Neural cell (in vitro differentiated cells): ENCODE results near the gene CAMK1D. TPM values are rescaled to one million over a fixed set of nuclear protein-coding genes. Genes with fewer than 3 reads are reported as not detected.
"Not testable (repeated sequence)": the region's sequence is repeated elsewhere in the genome, so short reads cannot be mapped to it uniquely, and the experiment has no call there.

ENCODE experiments used
- H2AFZ ChIP-seq: fragments of 200-600, 300-800 bp; sonication (generic), shearing (Covaris generic); 2 replicates; pipeline ENCODE4 v1.6.0; 2014; ENCODE audit warnings: low read depth, mild to moderate bottlenecking, antibody characterized with exemption, low read length, moderate library complexity
- H3F3A ChIP-seq: fragments of 200-600 bp; shearing (Covaris generic); 2 replicates; pipeline ENCODE4 v1.6.1; 2016; ENCODE audit warnings: mild to moderate bottlenecking, moderate library complexity, mixed read lengths, antibody characterized with exemption, low read length; ENCODE audit not compliant: insufficient read depth, poor library complexity, severe bottlenecking
- H3K27ac ChIP-seq: fragments of 200-600, 300-800 bp; sonication (generic), shearing (Covaris generic); 2 replicates; pipeline ENCODE4 v1.5.1; 2014; ENCODE audit warnings: mild to moderate bottlenecking, low read length, moderate library complexity
- H3K27me3 ChIP-seq: fragments of 300-800, 200-600 bp; sonication (generic), shearing (Covaris generic); 2 replicates; pipeline ENCODE4 v1.6.0; 2014; ENCODE audit warnings: mild to moderate bottlenecking, low read depth, low read length, moderate library complexity; ENCODE audit not compliant: insufficient read depth
- H3K36me3 ChIP-seq: fragments of 300-800, 200-600 bp; sonication (generic), shearing (Covaris generic); 2 replicates; pipeline ENCODE4 v1.5.1; 2014; ENCODE audit warnings: mild to moderate bottlenecking, antibody characterized with exemption, low read length, moderate library complexity; ENCODE audit not compliant: insufficient read depth
- H3K4me2 ChIP-seq: fragments of 300-800, 200-600 bp; sonication (generic), shearing (Covaris generic); 2 replicates; pipeline ENCODE4 v1.6.0; 2014; ENCODE audit warnings: mild to moderate bottlenecking, low read length
- H3K4me3 ChIP-seq: fragments of 300-800, 200-600 bp; sonication (generic), shearing (Covaris generic); 2 replicates; pipeline ENCODE4 v1.5.1; 2014; ENCODE audit warnings: mild to moderate bottlenecking, low read length, moderate library complexity
- H3K79me2 ChIP-seq: fragments of 200-600 bp; shearing (Covaris generic); replicated peaks from 2 replicates; pipeline ENCODE4 v1.6.0; 2014; ENCODE audit warnings: mild to moderate bottlenecking, low read length, moderate library complexity; ENCODE audit not compliant: insufficient read depth
- H3K9ac ChIP-seq: fragments of 300-800, 200-600 bp; sonication (generic), shearing (Covaris generic); 2 replicates; pipeline ENCODE4 v1.6.1; 2016; ENCODE audit warnings: mild to moderate bottlenecking, low read length, mixed read lengths
- H3K9me2 ChIP-seq: fragments of 200-600 bp; shearing (Covaris generic); 2 replicates; pipeline ENCODE4 v1.6.1; 2016; ENCODE audit warnings: mild to moderate bottlenecking, low read length, mixed read lengths; ENCODE audit not compliant: insufficient read depth
- H3K9me3 ChIP-seq: fragments of 200-600, 300-800 bp; sonication (generic), shearing (Covaris generic); 2 replicates; pipeline ENCODE4 v1.6.1; 2016; ENCODE audit warnings: mild to moderate bottlenecking, mixed run types, low read length, moderate library complexity, mixed read lengths
- H4K20me1 ChIP-seq: fragments of 200-600 bp; shearing (Covaris generic); 2 replicates; pipeline ENCODE4 v1.6.1; 2016; ENCODE audit warnings: mild to moderate bottlenecking, mixed run types; ENCODE audit not compliant: insufficient read depth
- EP300 ChIP-seq: fragments of 450-650 bp; conservative IDR thresholded peaks from 2 replicates; pipeline ENCODE4 v1.6.1; 2014; ENCODE audit warnings: antibody characterized with exemption, mild to moderate bottlenecking, moderate library complexity; ENCODE audit not compliant: poor library complexity, severe bottlenecking
- MXI1 ChIP-seq: fragments of 450-650 bp; conservative IDR thresholded peaks from 2 replicates; pipeline ENCODE4 v1.6.1; 2014; ENCODE audit warnings: antibody characterized with exemption, mild to moderate bottlenecking; ENCODE audit not compliant: poor library complexity, severe bottlenecking
- POLR2AphosphoS5 ChIP-seq: IDR thresholded peaks from 2 replicates; pipeline ENCODE4 v1.6.1; 2012
- RAD21 ChIP-seq: fragments of 450-650 bp; conservative IDR thresholded peaks from 2 replicates; pipeline ENCODE4 v1.6.1; 2014; ENCODE audit warnings: antibody characterized with exemption, mild to moderate bottlenecking, moderate library complexity
- SMC3 ChIP-seq: fragments of 450-650 bp; conservative IDR thresholded peaks from 2 replicates; pipeline ENCODE4 v1.6.1; 2014; ENCODE audit warnings: antibody characterized with exemption, mild to moderate bottlenecking, moderate library complexity; ENCODE audit not compliant: poor library complexity
- TAF1 ChIP-seq: IDR thresholded peaks from 2 replicates; pipeline ENCODE4 v1.6.1; 2012; ENCODE audit warnings: low read depth
- polyA plus RNA-seq: library from polyadenylated mRNA; depleted of rRNA; stranded (reverse); fragments of >200 nt; gene quantifications from 2 replicates; pipeline ENCODE4 v1.2.3, GENCODE V29; 2014
- TF ChIP-seq, protein P1 (sequence below): IDR thresholded peaks from 2 replicates; pipeline ENCODE4 v1.6.1; 2012; ENCODE audit warnings: borderline replicate concordance
- TF ChIP-seq, protein P2 (sequence below): fragments of 450-650 bp; IDR thresholded peaks from 2 replicates; pipeline ENCODE4 v1.5.1; 2014; ENCODE audit warnings: antibody characterized with exemption, mild to moderate bottlenecking, moderate library complexity; ENCODE audit not compliant: poor library complexity, severe bottlenecking

Gene CAMK1D
- polyA plus RNA-seq, 1 donor from 2014 or later = 13.8 TPM

DNA sequence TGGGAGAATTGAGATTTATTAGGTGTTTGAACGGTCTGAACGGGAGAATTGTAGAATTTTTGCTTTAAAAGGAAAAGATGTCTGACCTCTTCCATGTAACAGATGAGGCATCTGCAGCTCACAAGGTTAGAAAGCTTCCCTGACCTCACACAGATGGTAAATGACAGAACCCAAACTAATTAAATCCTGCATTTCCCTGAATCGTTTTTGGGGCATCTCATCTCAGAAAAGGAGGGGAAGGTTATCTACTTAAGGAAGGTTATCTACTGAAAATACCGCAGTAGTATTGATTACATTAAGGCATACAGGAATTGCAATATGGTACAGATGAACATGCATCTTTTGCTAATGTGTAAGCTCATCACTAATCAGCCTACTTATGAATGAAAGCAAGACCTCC is 373.9 kb downstream of the CAMK1D start:
- H3K79me2 ChIP-seq = no peaks in the 10 kb centered on the region
- H3F3A ChIP-seq = peaks cover 4% of the 10 kb centered on the region
- no peak overlapping the region for H3K9ac ChIP-seq
- no peaks in the 10 kb centered on the region for H3K27me3 ChIP-seq
- H3K4me3 ChIP-seq = no peak overlapping the region
- no peak overlapping the region for H2AFZ ChIP-seq
- no peaks in the 10 kb centered on the region for H3K9me3 ChIP-seq
- no peaks in the 10 kb centered on the region for H4K20me1 ChIP-seq
- H3K9me2 ChIP-seq = no peaks in the 10 kb centered on the region
- H3K27ac ChIP-seq = no peak overlapping the region
- H3K4me2 ChIP-seq = no peak overlapping the region
- H3K36me3 ChIP-seq = no peaks in the 10 kb centered on the region
- no peak for TF ChIP-seq SMC3
- TF ChIP-seq, protein P1, sequence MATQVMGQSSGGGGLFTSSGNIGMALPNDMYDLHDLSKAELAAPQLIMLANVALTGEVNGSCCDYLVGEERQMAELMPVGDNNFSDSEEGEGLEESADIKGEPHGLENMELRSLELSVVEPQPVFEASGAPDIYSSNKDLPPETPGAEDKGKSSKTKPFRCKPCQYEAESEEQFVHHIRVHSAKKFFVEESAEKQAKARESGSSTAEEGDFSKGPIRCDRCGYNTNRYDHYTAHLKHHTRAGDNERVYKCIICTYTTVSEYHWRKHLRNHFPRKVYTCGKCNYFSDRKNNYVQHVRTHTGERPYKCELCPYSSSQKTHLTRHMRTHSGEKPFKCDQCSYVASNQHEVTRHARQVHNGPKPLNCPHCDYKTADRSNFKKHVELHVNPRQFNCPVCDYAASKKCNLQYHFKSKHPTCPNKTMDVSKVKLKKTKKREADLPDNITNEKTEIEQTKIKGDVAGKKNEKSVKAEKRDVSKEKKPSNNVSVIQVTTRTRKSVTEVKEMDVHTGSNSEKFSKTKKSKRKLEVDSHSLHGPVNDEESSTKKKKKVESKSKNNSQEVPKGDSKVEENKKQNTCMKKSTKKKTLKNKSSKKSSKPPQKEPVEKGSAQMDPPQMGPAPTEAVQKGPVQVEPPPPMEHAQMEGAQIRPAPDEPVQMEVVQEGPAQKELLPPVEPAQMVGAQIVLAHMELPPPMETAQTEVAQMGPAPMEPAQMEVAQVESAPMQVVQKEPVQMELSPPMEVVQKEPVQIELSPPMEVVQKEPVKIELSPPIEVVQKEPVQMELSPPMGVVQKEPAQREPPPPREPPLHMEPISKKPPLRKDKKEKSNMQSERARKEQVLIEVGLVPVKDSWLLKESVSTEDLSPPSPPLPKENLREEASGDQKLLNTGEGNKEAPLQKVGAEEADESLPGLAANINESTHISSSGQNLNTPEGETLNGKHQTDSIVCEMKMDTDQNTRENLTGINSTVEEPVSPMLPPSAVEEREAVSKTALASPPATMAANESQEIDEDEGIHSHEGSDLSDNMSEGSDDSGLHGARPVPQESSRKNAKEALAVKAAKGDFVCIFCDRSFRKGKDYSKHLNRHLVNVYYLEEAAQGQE = no peak
- no peak for TF ChIP-seq EP300
- no peak for TF ChIP-seq RAD21
- no peak for TF ChIP-seq TAF1
- no peak for TF ChIP-seq MXI1
- TF ChIP-seq, protein P2, sequence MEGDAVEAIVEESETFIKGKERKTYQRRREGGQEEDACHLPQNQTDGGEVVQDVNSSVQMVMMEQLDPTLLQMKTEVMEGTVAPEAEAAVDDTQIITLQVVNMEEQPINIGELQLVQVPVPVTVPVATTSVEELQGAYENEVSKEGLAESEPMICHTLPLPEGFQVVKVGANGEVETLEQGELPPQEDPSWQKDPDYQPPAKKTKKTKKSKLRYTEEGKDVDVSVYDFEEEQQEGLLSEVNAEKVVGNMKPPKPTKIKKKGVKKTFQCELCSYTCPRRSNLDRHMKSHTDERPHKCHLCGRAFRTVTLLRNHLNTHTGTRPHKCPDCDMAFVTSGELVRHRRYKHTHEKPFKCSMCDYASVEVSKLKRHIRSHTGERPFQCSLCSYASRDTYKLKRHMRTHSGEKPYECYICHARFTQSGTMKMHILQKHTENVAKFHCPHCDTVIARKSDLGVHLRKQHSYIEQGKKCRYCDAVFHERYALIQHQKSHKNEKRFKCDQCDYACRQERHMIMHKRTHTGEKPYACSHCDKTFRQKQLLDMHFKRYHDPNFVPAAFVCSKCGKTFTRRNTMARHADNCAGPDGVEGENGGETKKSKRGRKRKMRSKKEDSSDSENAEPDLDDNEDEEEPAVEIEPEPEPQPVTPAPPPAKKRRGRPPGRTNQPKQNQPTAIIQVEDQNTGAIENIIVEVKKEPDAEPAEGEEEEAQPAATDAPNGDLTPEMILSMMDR = no peak

DNA sequence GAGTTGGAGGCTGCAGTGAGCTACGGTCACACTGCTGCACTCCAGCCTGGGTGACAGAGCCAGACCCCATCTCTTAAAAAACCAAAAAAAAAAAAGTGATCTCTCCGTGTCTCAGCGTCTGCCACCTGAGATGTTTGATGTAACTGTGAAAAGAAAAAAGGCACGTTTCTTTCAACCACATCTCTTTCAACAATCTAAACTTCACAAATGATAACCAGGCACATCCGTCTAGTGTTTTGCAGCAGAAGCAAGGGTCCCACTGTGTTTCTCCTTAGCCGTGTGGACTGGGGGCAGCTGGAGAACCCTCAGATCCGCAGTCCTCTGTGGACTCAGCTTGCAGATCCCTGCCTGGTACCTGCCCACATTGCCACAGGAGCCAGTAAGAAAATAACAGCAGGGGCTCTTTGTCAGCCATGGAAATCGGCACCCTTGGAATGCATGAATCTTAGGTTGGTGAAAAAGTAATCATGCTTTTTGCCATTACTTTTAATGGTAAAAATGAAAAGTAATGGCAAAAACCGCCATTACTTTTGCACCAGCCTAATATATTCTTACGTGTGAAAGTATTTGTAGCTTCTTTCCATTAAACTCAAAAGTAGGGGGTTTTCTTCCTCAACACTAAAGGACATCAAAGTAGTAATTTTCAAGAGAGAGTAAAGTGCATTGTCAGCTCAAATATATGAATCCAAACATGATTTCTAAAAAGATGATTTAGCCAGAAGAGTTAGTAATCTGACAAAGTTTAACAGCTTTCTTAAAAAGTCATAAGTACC is 375.6 kb downstream of the CAMK1D start:
- H3K79me2 ChIP-seq = no peaks in the 10 kb centered on the region
- H3K9me3 ChIP-seq = no peaks in the 10 kb centered on the region
- no peaks in the 10 kb centered on the region for H3K9me2 ChIP-seq
- H3K27ac ChIP-seq = no peak overlapping the region
- no peak overlapping the region for H3K4me3 ChIP-seq
- H2AFZ ChIP-seq = no peak overlapping the region
- H4K20me1 ChIP-seq = no peaks in the 10 kb centered on the region
- no peaks in the 10 kb centered on the region for H3K36me3 ChIP-seq
- H3F3A ChIP-seq = peaks cover 4% of the 10 kb centered on the region
- H3K4me2 ChIP-seq = no peak overlapping the region
- TF ChIP-seq RAD21 (no peak), EP300 (no peak), POLR2AphosphoS5 (no peak), SMC3 (no peak)
- no peaks in the 10 kb centered on the region for H3K27me3 ChIP-seq
- no peak overlapping the region for H3K9ac ChIP-seq

DNA sequence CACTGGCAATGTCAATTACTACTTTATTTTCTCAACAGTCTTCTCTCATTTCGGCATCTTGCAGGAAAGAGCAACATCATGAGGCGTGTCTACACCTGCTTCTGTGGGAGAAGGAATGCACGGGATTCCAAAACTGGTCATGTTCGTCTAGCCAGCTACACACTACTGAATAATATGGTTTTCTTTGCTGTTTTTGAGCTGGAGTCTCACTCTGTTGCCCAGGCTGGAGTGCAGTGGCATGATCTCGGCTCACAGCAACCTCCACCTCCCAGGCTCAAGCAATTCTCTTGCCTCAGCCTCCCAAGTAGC is 376.2 kb downstream of the CAMK1D start:
- H4K20me1 ChIP-seq, H3K79me2 ChIP-seq, H2AFZ ChIP-seq, H3K4me2 ChIP-seq, H3F3A ChIP-seq, H3K36me3 ChIP-seq, H3K27ac ChIP-seq, H3K9ac ChIP-seq, H3K27me3 ChIP-seq, H3K9me3 ChIP-seq, H3K9me2 ChIP-seq, H3K4me3 ChIP-seq: not testable (repeated sequence)
